CD8-positive, alpha-beta memory T cell (primary cell): ENCODE results near the gene COX19. TPM values are rescaled to one million over a fixed set of nuclear protein-coding genes. Genes with fewer than 3 reads are reported as not detected.

Experiments used
- CTCF ChIA-PET: fragments of 350-600 bp; sonication (Branson Sonifier 250); formaldehyde crosslinking; loops from one replicate; lab custom pipeline; 2021; ENCODE audit warnings: antibody characterized with exemption; lab: Charles Lee
- POLR2A ChIA-PET: fragments of 350-600 bp; sonication (Branson Sonifier 250); formaldehyde crosslinking; loops from one replicate; lab custom pipeline; 2021; ENCODE audit warnings: antibody characterized with exemption; lab: Charles Lee
- DNase-seq, 5 donors: peaks; one replicate each; pipeline versions ENCODE4 v3.0.0 to v3.0.0-alpha.2; 2020 to 2022; ENCODE audit warnings: mixed read lengths in 1 of 5
- H3K27ac ChIP-seq: one replicate; pipeline ENCODE4 v1.7.0; 2013; ENCODE audit warnings: low read depth, mild to moderate bottlenecking, low read length, moderate library complexity
- H3K27me3 ChIP-seq: 2 replicates; pipeline ENCODE4 v1.7.0; 2013; ENCODE audit warnings: low read length, mild to moderate bottlenecking; ENCODE audit not compliant: insufficient read depth, poor library complexity, severe bottlenecking
- H3K36me3 ChIP-seq: 2 replicates; pipeline ENCODE4 v1.7.0; 2013; ENCODE audit warnings: mild to moderate bottlenecking, low read length, moderate library complexity; ENCODE audit not compliant: insufficient read depth
- H3K4me1 ChIP-seq: 2 replicates; pipeline ENCODE4 v1.7.0; 2013; ENCODE audit warnings: mild to moderate bottlenecking, low read length, moderate library complexity; ENCODE audit not compliant: insufficient read depth
- H3K4me3 ChIP-seq: 2 replicates; pipeline ENCODE4 v1.7.0; 2013; ENCODE audit warnings: mild to moderate bottlenecking, low read length
- H3K9me3 ChIP-seq: 2 replicates; pipeline ENCODE4 v1.7.0; 2013; ENCODE audit warnings: mild to moderate bottlenecking, low read length
- H3K27ac Mint-ChIP-seq, 8 donors: one replicate each; pipeline ENCODE4 v1.8.0; 2020 to 2021; ENCODE audit warnings: mixed read lengths in 8 of 8, mild to moderate bottlenecking in 6 of 8, inconsistent platforms in 3 of 8, moderate library complexity in 3 of 8
- H3K27me3 Mint-ChIP-seq, 2 donors: one replicate each; pipeline ENCODE4 v1.8.0; 2020 to 2021; ENCODE audit warnings: mixed read lengths in 2 of 2, mild to moderate bottlenecking in 1 of 2, moderate library complexity in 1 of 2
- H3K36me3 Mint-ChIP-seq, 3 donors: one replicate each; pipeline ENCODE4 v1.8.0; 2020 to 2021; ENCODE audit warnings: mixed read lengths in 3 of 3, inconsistent platforms in 1 of 3, mild to moderate bottlenecking in 1 of 3
- H3K4me1 Mint-ChIP-seq, 3 donors: one replicate each; pipeline ENCODE4 v1.8.0; 2020 to 2021; ENCODE audit warnings: mixed read lengths in 3 of 3, inconsistent platforms in 1 of 3, mild to moderate bottlenecking in 1 of 3
- H3K4me3 Mint-ChIP-seq, 7 donors: one replicate each; pipeline ENCODE4 v1.8.0; 2020 to 2021; ENCODE audit warnings: mixed read lengths in 7 of 7, mild to moderate bottlenecking in 6 of 7, moderate library complexity in 4 of 7, inconsistent platforms in 2 of 7
- H3K9me3 Mint-ChIP-seq, 5 donors: one replicate each; pipeline ENCODE4 v1.8.0; 2020 to 2022; ENCODE audit warnings: mixed read lengths in 5 of 5, mild to moderate bottlenecking in 3 of 5, moderate library complexity in 2 of 5, inconsistent platforms in 1 of 5
- polyA plus RNA-seq: library from polyadenylated mRNA; unstranded; fragments of 300-500 nt; fragmentation: Illumina TruSeq; gene quantifications from one replicate; pipeline ENCODE4 v1.2.3, GENCODE V29; 2021
- total RNA-seq, 2 experiments: library from RNA; stranded (reverse); gene quantifications; one replicate each; pipeline ENCODE4 v1.2.3, GENCODE V29; 2021

COX19 gene
- total and polyA plus RNA-seq, 3 experiments from 2014 or later: 18.9 to 25.9 (median 21.3) TPM

DNA sequence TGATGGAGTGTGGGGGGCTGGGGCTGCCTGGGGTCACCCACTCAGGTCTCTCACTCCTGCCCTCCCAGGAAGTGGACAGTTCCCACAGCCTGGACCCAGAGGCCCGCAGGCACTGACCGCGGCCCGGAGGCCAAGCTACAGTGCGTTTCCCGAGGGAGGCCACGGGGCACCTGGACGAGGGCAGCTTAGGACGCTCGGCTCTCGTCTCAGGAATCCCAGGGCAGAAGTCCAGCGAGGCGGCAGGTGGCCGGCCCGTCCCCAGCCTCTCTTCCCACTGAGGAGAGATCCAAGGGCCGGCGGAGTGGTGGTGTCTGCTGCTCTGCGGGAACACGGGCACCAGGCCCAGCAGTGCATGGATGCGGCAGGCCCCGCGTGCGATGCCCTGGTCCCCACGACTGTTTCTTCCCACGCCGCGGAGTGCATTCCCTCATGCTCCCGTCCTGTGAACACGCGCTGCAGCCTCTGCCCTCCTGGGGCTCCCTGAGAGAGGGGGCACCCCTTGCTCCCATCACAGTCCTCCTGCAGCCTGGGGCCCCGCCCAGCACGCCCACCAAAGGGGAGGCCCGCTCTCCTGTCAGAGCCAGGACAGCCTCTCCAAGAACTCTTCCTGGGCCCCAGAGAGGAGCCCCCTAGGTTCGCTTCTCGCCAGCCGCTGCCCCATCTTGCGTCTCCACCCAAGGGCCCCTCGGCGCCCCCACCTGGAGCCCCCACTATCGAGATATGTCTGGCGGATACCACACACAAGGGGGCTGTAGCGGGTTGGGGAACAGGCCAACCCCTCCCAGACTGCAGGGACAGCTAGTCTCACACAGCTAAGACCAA is 44.7 kb upstream of the COX19 start:
- Histone ChIP-seq H3K9me3 (peaks cover 3% of the 10 kb centered on the region), H3K36me3 (no peaks in the 10 kb centered on the region), H3K27ac (no peak overlapping the region), H3K4me3 (no peak overlapping the region), H3K4me1 (no peaks in the 10 kb centered on the region), H3K27me3 (no peaks in the 10 kb centered on the region)
- Mint-ChIP-seq H3K27ac (no peak overlapping the region), H3K4me3 (no peak overlapping the region), H3K27me3 (peaks cover 0 to 2% of the 10 kb centered on the region in 2 donors), H3K9me3 (peaks cover 5 to 9% (median 5%) of the 10 kb centered on the region in 5 donors), H3K4me1 (peaks cover 9 to 24% (median 12%) of the 10 kb centered on the region in 3 donors), H3K36me3 (peaks cover 0 to 31% (median 21%) of the 10 kb centered on the region in 3 donors)
- no peak for DNase-seq
- CTCF ChIA-PET: interaction anchor here (2.3 kb wide), 1 partner anchor 46 kb away, joined by 14 read pairs; no protein-coding TSS in a partner anchor
- POLR2A ChIA-PET: no interaction called here

DNA sequence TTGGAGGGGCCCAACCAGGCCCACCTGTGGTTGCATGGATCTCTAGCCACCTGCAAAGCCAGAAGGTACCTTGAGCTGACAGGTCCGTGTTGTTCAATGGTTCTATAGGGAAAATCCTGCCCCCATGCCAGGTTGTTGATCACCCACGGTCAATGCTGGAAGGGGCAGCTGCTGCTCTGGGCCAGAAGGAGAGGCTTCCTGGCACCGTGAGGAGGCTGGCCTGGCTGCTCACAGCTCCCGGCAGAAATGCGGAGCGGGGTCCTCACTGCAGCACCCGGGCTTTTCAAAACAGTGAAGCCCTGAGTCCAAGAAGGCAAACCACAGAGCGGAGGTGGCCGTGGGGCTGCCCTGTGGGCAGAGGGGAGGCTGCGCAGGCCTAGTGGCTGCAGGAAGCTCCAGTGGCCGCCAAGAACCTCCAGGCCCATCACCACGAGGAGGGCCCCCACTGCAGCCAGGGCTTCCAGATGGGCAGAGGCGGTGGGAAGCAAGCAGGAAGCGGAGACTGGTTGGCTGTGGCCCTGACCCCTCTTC is 44.0 kb upstream of the COX19 start:
- CTCF ChIA-PET: interaction anchor here (1.0 to 1.7 kb wide), 2 partner anchors 8 to 46 kb away, joined by 4 to 7 read pairs; no protein-coding TSS in a partner anchor
- POLR2A ChIA-PET: no interaction called here
- Mint-ChIP-seq H3K27me3 (peaks cover 0 to 2% of the 10 kb centered on the region in 2 donors), H3K36me3 (peaks cover 0 to 31% (median 21%) of the 10 kb centered on the region in 3 donors), H3K9me3 (peaks cover 5 to 9% (median 5%) of the 10 kb centered on the region in 5 donors), H3K4me3 (no peak overlapping the region), H3K27ac (no peak overlapping the region), H3K4me1 (peaks cover 9 to 21% (median 12%) of the 10 kb centered on the region in 3 donors)
- Histone ChIP-seq H3K9me3 (peaks cover 3% of the 10 kb centered on the region), H3K27ac (no peak overlapping the region), H3K36me3 (no peaks in the 10 kb centered on the region), H3K4me1 (no peaks in the 10 kb centered on the region), H3K27me3 (no peaks in the 10 kb centered on the region), H3K4me3 (no peak overlapping the region)
- DNase-seq: no peak

GRCh38 chr7:1018334-1018695 is 43.0 kb upstream of the COX19 start:
- ChIA-PET CTCF (interaction anchor here (1.0 to 1.7 kb wide), 3 partner anchors 9 to 47 kb away, joined by 4 to 7 read pairs (median 7); no protein-coding TSS in a partner anchor), POLR2A (no interaction called here)
- Histone ChIP-seq H3K4me3 (no peak overlapping the region), H3K4me1 (no peaks in the 10 kb centered on the region), H3K9me3 (peaks cover 3% of the 10 kb centered on the region), H3K27me3 (no peaks in the 10 kb centered on the region), H3K36me3 (no peaks in the 10 kb centered on the region), H3K27ac (no peak overlapping the region)
- Mint-ChIP-seq H3K4me3 (no peak overlapping the region), H3K36me3 (peaks cover 0 to 26% (median 21%) of the 10 kb centered on the region in 3 donors), H3K27ac (peak overlapping the region in 3 of 8 donors; percentile 23 to 79 (median 38)), H3K27me3 (peaks cover 0 to 2% of the 10 kb centered on the region in 2 donors), H3K4me1 (peaks cover 11 to 24% (median 13%) of the 10 kb centered on the region in 3 donors), H3K9me3 (peaks cover 2 to 9% (median 5%) of the 10 kb centered on the region in 5 donors)
- DNase-seq: no peak

DNA sequence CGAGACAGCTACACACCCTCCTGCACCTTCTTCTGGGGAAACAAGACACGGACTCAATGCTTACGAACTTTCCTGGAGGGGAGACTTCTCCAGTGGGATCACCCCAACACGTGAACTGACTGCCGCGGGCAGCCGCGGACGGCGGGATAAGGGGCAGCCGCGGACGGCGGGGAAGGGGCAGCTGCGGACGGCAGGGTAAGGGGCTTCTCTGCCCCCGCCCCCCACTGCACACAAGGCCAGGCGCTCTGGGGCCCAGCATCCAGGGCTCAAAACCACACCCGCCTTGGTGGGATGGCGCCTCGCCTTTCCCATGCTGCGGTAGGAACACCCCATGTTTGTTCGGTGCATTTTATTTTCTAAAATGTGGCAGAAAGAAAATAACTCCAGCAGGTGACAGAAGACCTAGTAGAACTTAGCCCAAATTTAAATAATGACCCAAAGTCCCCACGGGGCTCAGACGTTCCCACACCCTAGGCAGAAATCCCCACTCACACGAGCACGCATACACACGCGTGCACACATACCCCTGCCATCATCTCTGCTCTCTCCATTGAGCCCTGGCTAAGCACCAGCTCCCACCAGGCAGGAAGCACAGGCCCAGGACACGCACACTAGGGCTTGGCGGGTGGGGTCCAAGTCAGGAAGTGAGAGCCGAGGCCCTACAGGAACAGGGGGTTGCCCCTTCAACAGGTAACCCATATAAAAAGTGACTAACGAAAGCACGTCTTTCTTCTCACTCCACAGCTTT is 42.4 kb upstream of the COX19 start:
- no peak overlapping the region for H3K27ac ChIP-seq
- Mint-ChIP-seq H3K4me3 (no peak overlapping the region), H3K4me1 (peaks cover 11 to 27% (median 13%) of the 10 kb centered on the region in 3 donors), H3K27ac (peak overlapping the region in 4 of 8 donors; percentile 23 to 79 (median 34)), H3K27me3 (no peaks in the 10 kb centered on the region), H3K36me3 (peaks cover 0 to 26% (median 20%) of the 10 kb centered on the region in 3 donors), H3K9me3 (peaks cover 2 to 9% (median 5%) of the 10 kb centered on the region in 5 donors)
- CTCF ChIA-PET: interaction anchor here (1.5 to 1.7 kb wide), 2 partner anchors 25 to 48 kb away, joined by 7 read pairs; no protein-coding TSS in a partner anchor
- no peaks in the 10 kb centered on the region for H3K27me3 ChIP-seq
- H3K9me3 ChIP-seq: peaks cover 3% of the 10 kb centered on the region
- H3K4me3 ChIP-seq: no peak overlapping the region
- H3K4me1 ChIP-seq: no peaks in the 10 kb centered on the region
- POLR2A ChIA-PET: no interaction called here
- DNase-seq: no peak
- H3K36me3 ChIP-seq: no peaks in the 10 kb centered on the region

DNA sequence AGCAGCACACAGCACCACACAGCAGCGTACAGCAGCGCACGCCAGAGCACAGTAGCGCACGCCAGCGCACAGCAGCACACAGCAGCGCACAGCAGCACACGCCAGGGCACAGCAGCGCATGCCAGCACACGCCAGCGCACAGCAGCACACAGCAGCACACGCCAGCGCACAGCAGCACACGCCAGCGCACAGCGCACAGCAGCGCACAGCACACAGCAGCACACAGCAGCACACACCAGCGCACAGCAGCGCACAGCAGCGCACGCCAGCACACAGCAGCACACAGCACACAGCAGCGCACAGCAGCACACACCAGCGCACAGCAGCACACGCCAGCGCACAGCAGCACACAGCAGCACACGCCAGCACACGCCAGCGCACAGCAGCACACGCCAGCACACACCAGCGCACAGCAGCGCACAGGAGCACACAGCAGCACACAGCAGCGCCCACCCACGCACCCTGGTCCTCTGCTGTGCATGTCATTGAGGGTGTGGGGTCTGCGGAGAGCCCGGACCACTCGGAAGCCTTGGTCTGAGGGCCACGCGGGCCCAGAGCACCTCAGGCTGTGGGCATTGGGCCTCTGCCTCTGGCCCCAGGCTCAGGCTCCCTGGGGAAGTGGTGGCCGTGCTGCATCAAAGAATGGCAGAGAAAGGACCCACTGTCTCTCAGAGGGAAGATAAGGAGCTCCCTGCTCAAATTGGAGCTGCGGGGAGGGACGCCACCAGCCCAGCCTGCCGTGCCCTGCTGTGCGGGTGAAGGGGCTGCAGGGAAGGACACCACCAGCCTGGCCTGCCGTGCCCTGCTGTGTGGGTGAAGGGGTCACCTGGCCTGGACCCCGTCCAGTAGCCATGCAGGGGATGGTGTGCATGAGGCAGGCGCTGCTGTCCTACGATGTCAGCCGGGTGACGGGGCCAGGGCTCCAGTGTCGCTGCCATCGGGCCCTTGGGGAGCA is 41.5 kb upstream of the COX19 start:
- Histone ChIP-seq H3K27ac (no peak overlapping the region), H3K4me3 (no peak overlapping the region), H3K36me3 (no peaks in the 10 kb centered on the region), H3K4me1 (peaks cover under 1% of the 10 kb centered on the region), H3K9me3 (peaks cover 3% of the 10 kb centered on the region), H3K27me3 (no peaks in the 10 kb centered on the region)
- POLR2A ChIA-PET: no interaction called here
- Mint-ChIP-seq H3K27me3 (no peaks in the 10 kb centered on the region), H3K27ac (no peak overlapping the region), H3K36me3 (peaks cover 0 to 19% (median 13%) of the 10 kb centered on the region in 3 donors), H3K4me1 (peaks cover 11 to 25% (median 13%) of the 10 kb centered on the region in 3 donors), H3K9me3 (peaks cover 0 to 5% (median 2%) of the 10 kb centered on the region in 5 donors), H3K4me3 (no peak overlapping the region)
- DNase-seq: no peak
- CTCF ChIA-PET: no interaction called here

GRCh38 chr7:1015196-1016121 is 40.1 kb upstream of the COX19 start:
- Histone ChIP-seq H3K4me1 (peaks cover 7% of the 10 kb centered on the region), H3K9me3 (no peaks in the 10 kb centered on the region), H3K36me3 (no peaks in the 10 kb centered on the region), H3K27ac (no peak overlapping the region), H3K27me3 (no peaks in the 10 kb centered on the region), H3K4me3 (no peak overlapping the region)
- CTCF ChIA-PET: no interaction called here
- POLR2A ChIA-PET: no interaction called here
- Mint-ChIP-seq H3K4me3 (no peak overlapping the region), H3K9me3 (peaks cover 0 to 2% (median 0%) of the 10 kb centered on the region in 5 donors), H3K4me1 (peaks cover 17 to 30% (median 20%) of the 10 kb centered on the region in 3 donors), H3K27me3 (no peaks in the 10 kb centered on the region), H3K36me3 (peaks cover 0 to 12% (median 4%) of the 10 kb centered on the region in 3 donors), H3K27ac (no peak overlapping the region)
- no peak for DNase-seq
